T-cell (primary cell): ENCODE results near the gene JAZF1. TPM values are rescaled to one million over a fixed set of nuclear protein-coding genes. Genes with fewer than 3 reads are reported as not detected.

Source experiments
- ATAC-seq, 4 experiments: fragments of 200-7000 bp in 3 of 4; fragments of 150-1000 bp in 1 of 4; cut with Tn5 transposase; replicated peaks in 1 of 4; 1 replicate in 3 of 4; 2 replicates in 1 of 4; pipeline ENCODE4 v1.10.0; 2021; ENCODE audit warnings: moderate library complexity in 3 of 4, mild to moderate bottlenecking in 2 of 4, moderate number of reproducible peaks in 1 of 4
- CTCF ChIA-PET, 2 donors: fragments of 300-600 bp; sonication (Branson Sonifier 250); formaldehyde crosslinking; loops; one replicate each; lab custom pipeline; 2022; ENCODE audit warnings: antibody characterized with exemption in 2 of 2; lab: Charles Lee
- POLR2A ChIA-PET, 2 donors: fragments of 300-600 bp; sonication (Branson Sonifier 250); formaldehyde crosslinking; loops; one replicate each; lab custom pipeline; 2022; ENCODE audit warnings: antibody characterized with exemption in 2 of 2; lab: Charles Lee
- DNase-seq, 35 experiments: peaks; one replicate each; pipeline versions ENCODE4 v3.0.0 to v3.0.0-alpha.2; 2013 to 2023
- H3K27ac ChIP-seq: one replicate; pipeline ENCODE4 v1.5.1; 2013; ENCODE audit warnings: low read length
- H3K27me3 ChIP-seq, 2 experiments: replicated peaks in 1 of 2; 1 replicate in 1 of 2; 2 replicates in 1 of 2; pipeline versions ENCODE4 v1.6.1 to v1.7.0; 2013; ENCODE audit warnings: low read length in 1 of 2, mixed read lengths in 1 of 2; ENCODE audit not compliant: control insufficient read depth in 2 of 2, insufficient read depth in 2 of 2; ENCODE audit errors: extremely low read depth in 1 of 2
- H3K36me3 ChIP-seq, 2 donors: 1 replicate in 1 of 2; 2 replicates in 1 of 2; pipeline versions ENCODE4 v1.6.1 to v1.7.0; 2013; ENCODE audit warnings: low read length in 1 of 2; ENCODE audit not compliant: control insufficient read depth in 2 of 2, insufficient read depth in 1 of 2; ENCODE audit errors: extremely low read depth in 1 of 2
- H3K4me1 ChIP-seq, 2 experiments: 1 replicate in 1 of 2; 2 replicates in 1 of 2; pipeline versions ENCODE4 v1.6.1 to v1.7.0; 2013; ENCODE audit warnings: low read length in 2 of 2, mixed read lengths in 1 of 2; ENCODE audit not compliant: insufficient read depth in 2 of 2, control insufficient read depth in 1 of 2; ENCODE audit errors: extremely low read depth in 1 of 2
- H3K4me3 ChIP-seq, 2 donors: 1 replicate in 1 of 2; 2 replicates in 1 of 2; pipeline versions ENCODE4 v1.5.1 to v1.7.0; 2013; ENCODE audit warnings: mild to moderate bottlenecking in 2 of 2, low read length in 1 of 2, moderate library complexity in 1 of 2; ENCODE audit not compliant: control insufficient read depth in 1 of 2; ENCODE audit errors: extremely low read depth in 1 of 2
- H3K9me3 ChIP-seq: 2 replicates; pipeline ENCODE4 v1.7.0; 2013
- H3K27ac Mint-ChIP-seq, 2 donors: one replicate each; pipeline ENCODE4 v1.8.0; 2020 to 2021; ENCODE audit warnings: mild to moderate bottlenecking in 2 of 2, mixed read lengths in 2 of 2
- H3K27me3 Mint-ChIP-seq, 2 donors: one replicate each; pipeline ENCODE4 v1.8.0; 2021 to 2022; ENCODE audit warnings: mixed read lengths in 2 of 2
- H3K36me3 Mint-ChIP-seq: one replicate; pipeline ENCODE4 v1.8.0; 2021; ENCODE audit warnings: mixed read lengths
- H3K4me1 Mint-ChIP-seq, 3 donors: one replicate each; pipeline ENCODE4 v1.8.0; 2020 to 2022; ENCODE audit warnings: mixed read lengths in 3 of 3, mild to moderate bottlenecking in 1 of 3
- H3K4me3 Mint-ChIP-seq, 3 donors: one replicate each; pipeline ENCODE4 v1.8.0; 2020 to 2022; ENCODE audit warnings: mild to moderate bottlenecking in 3 of 3, mixed read lengths in 3 of 3, moderate library complexity in 3 of 3
- H3K9me3 Mint-ChIP-seq, 3 donors: one replicate each; pipeline ENCODE4 v1.8.0; 2020 to 2022; ENCODE audit warnings: mixed read lengths in 3 of 3
- WGBS: methylation state at CpG from one replicate; pipeline ENCODE4 v1.1.5; 2013; ENCODE audit warnings: missing lambda C conversion rate; ENCODE audit not compliant: insufficient coverage; 5-methylcytosine and 5-hydroxymethylcytosine counted together
- total RNA-seq, 35 experiments: library from RNA in 6 of 35; stranded (reverse) in 6 of 35; fragments of 120-200 nt in 1 of 35; gene quantifications; one replicate each; pipeline versions ENCODE4 v1.2.1 to v1.2.4 and lab custom pipeline; 2013 to 2026

Gene JAZF1
- total RNA-seq, 5 donors from 2014 or later (not counting 1 experiment from before 2014, with no cell fraction given): 9.6 to 22.1 (median 15.9) TPM

GRCh38 chr7:27873981-27874957, 306.3 kb downstream of the JAZF1 start:
- WGBS: 90% methylated on average over 6 of the region's 13 CpGs
- no peaks in the 10 kb centered on the region for H3K4me1 ChIP-seq
- H3K27ac Mint-ChIP-seq: no peak overlapping the region

GRCh38 chr7:27872356-27873275, 308.0 kb downstream of the JAZF1 start:
- H3K27ac ChIP-seq: no peak overlapping the region
- Mint-ChIP-seq H3K27me3 (no peaks in the 10 kb centered on the region), H3K36me3 (peaks cover 32% of the 10 kb centered on the region), H3K4me1 (no peaks in the 10 kb centered on the region), H3K9me3 (no peaks in the 10 kb centered on the region), H3K4me3 (no peak overlapping the region), H3K27ac (no peak overlapping the region)
- CTCF ChIA-PET: interaction anchor here (0.6 to 0.7 kb wide), 3 partner anchors 48 to 227 kb away, joined by 3 to 4 read pairs (median 3); no protein-coding TSS in a partner anchor
- POLR2A ChIA-PET: no interaction called here
- H3K36me3 ChIP-seq: no peaks in the 10 kb centered on the region
- ATAC-seq: no peak
- no peaks in the 10 kb centered on the region for H3K9me3 ChIP-seq
- 87% methylated on average over 5 of the region's 17 CpGs for WGBS
- H3K4me1 ChIP-seq: peaks cover 0 to 2% of the 10 kb centered on the region in 2 experiments
- H3K4me3 ChIP-seq: no peak overlapping the region
- no peak for DNase-seq
- no peaks in the 10 kb centered on the region for H3K27me3 ChIP-seq

More at GRCh38 chr7:27873981-27874957, 306.3 kb downstream of the JAZF1 start:
- no peak overlapping the region for H3K4me3 Mint-ChIP-seq
- no peaks in the 10 kb centered on the region for H3K4me1 Mint-ChIP-seq
- Histone ChIP-seq H3K27ac (no peak overlapping the region), H3K27me3 (no peaks in the 10 kb centered on the region), H3K4me3 (no peak overlapping the region), H3K9me3 (no peaks in the 10 kb centered on the region), H3K36me3 (no peaks in the 10 kb centered on the region)
- no peaks in the 10 kb centered on the region for H3K9me3 Mint-ChIP-seq
- peaks cover 18% of the 10 kb centered on the region for H3K36me3 Mint-ChIP-seq
- ATAC-seq (no peak), DNase-seq (no peak)
- ChIA-PET CTCF (interaction anchor here in 1 of 2 donors (0.6 kb wide), 1 partner anchor 251 kb away, joined by 4 read pairs; no protein-coding TSS in a partner anchor), POLR2A (no interaction called here)
- H3K27me3 Mint-ChIP-seq: no peaks in the 10 kb centered on the region

GRCh38 chr7:27871866-27872265, 308.7 kb downstream of the JAZF1 start:
- no peak for ATAC-seq
- no peak overlapping the region for H3K27ac ChIP-seq
- Mint-ChIP-seq H3K9me3 (no peaks in the 10 kb centered on the region), H3K36me3 (peaks cover 33% of the 10 kb centered on the region), H3K4me3 (no peak overlapping the region), H3K4me1 (peaks cover 0 to 3% (median 0%) of the 10 kb centered on the region in 3 donors), H3K27ac (no peak overlapping the region), H3K27me3 (no peaks in the 10 kb centered on the region)
- no peak for DNase-seq
- no peaks in the 10 kb centered on the region for H3K27me3 ChIP-seq
- ChIA-PET CTCF (no interaction called here), POLR2A (no interaction called here)
- H3K4me1 ChIP-seq: peaks cover 0 to 7% of the 10 kb centered on the region in 2 experiments
- no peaks in the 10 kb centered on the region for H3K9me3 ChIP-seq
- WGBS: 93% methylated on average over 4 of the region's 6 CpGs
- H3K36me3 ChIP-seq: no peaks in the 10 kb centered on the region
- H3K4me3 ChIP-seq: no peak overlapping the region

GRCh38 chr7:27871086-27871485, 309.5 kb downstream of the JAZF1 start:
- Mint-ChIP-seq H3K36me3 (peaks cover 33% of the 10 kb centered on the region), H3K27ac (no peak overlapping the region), H3K9me3 (no peaks in the 10 kb centered on the region), H3K4me1 (peaks cover 0 to 6% (median 3%) of the 10 kb centered on the region in 3 donors), H3K4me3 (no peak overlapping the region), H3K27me3 (no peaks in the 10 kb centered on the region)
- Histone ChIP-seq H3K27me3 (no peaks in the 10 kb centered on the region), H3K27ac (no peak overlapping the region), H3K9me3 (no peaks in the 10 kb centered on the region), H3K4me1 (peaks cover 0 to 9% of the 10 kb centered on the region in 2 experiments), H3K4me3 (no peak overlapping the region), H3K36me3 (no peaks in the 10 kb centered on the region)
- no CpG with 5 or more reads among the region's 3 CpGs for WGBS
- DNase-seq: no peak
- no peak for ATAC-seq
- CTCF ChIA-PET: no interaction called here
- POLR2A ChIA-PET: no interaction called here

- H3K4me3 Mint-ChIP-seq: no peak overlapping the region
- no peaks in the 10 kb centered on the region for H3K9me3 ChIP-seq
- peaks cover 0 to 12% of the 10 kb centered on the region in 2 experiments for H3K4me1 ChIP-seq
- H3K27ac Mint-ChIP-seq: no peak overlapping the region
- no peak overlapping the region for H3K4me3 ChIP-seq
- ATAC-seq: no peak
- H3K36me3 ChIP-seq: no peaks in the 10 kb centered on the region
- H3K27me3 ChIP-seq: no peaks in the 10 kb centered on the region
- H3K27me3 Mint-ChIP-seq: no peaks in the 10 kb centered on the region
- peaks cover 33% of the 10 kb centered on the region for H3K36me3 Mint-ChIP-seq
- no peak overlapping the region for H3K27ac ChIP-seq
- DNase-seq: no peak
- CTCF ChIA-PET: interaction anchor here in 1 of 2 donors (0.5 kb wide), 1 partner anchor 100 kb away, joined by 4 read pairs; no protein-coding TSS in a partner anchor
- peaks cover 0 to 6% (median 3%) of the 10 kb centered on the region in 3 donors for H3K4me1 Mint-ChIP-seq
- POLR2A ChIA-PET: no interaction called here
- WGBS: 96% methylated on average over 4 of the region's 5 CpGs
- H3K9me3 Mint-ChIP-seq: no peaks in the 10 kb centered on the region
These were observed 310.0 kb downstream of the JAZF1 start for GRCh38 chr7:27870595-27870994.

GRCh38 chr7:27869056-27869455, 311.5 kb downstream of the JAZF1 start:
- Histone ChIP-seq H3K36me3 (no peaks in the 10 kb centered on the region), H3K4me1 (peaks cover 0 to 12% of the 10 kb centered on the region in 2 experiments), H3K4me3 (no peak overlapping the region), H3K27ac (no peak overlapping the region), H3K27me3 (no peaks in the 10 kb centered on the region), H3K9me3 (no peaks in the 10 kb centered on the region)
- POLR2A ChIA-PET: no interaction called here
- Mint-ChIP-seq H3K27ac (no peak overlapping the region), H3K4me1 (peaks cover 0 to 6% (median 3%) of the 10 kb centered on the region in 3 donors), H3K4me3 (no peak overlapping the region), H3K9me3 (no peaks in the 10 kb centered on the region), H3K27me3 (no peaks in the 10 kb centered on the region), H3K36me3 (peaks cover 33% of the 10 kb centered on the region)
- CTCF ChIA-PET: no interaction called here
- ATAC-seq: no peak
- no peak for DNase-seq
- WGBS: 94% methylated on average over 3 of the region's 7 CpGs
